SK-N-SH (cell line): ENCODE data around the gene TSKS. TPM values are rescaled to one million over a fixed set of nuclear protein-coding genes. Genes with fewer than 3 reads are reported as not detected.

Experiments
- CTCF ChIA-PET: fragments of 300-600, 350-600 bp; formaldehyde crosslinking; extraction: SDS; loops from one replicate; lab custom pipeline; 2021; lab: Yijun Ruan, JAX
- POLR2A ChIA-PET: fragments of 350-600 bp; sonication (Branson Sonifier 250); formaldehyde crosslinking; extraction: SDS; loops from one replicate; lab custom pipeline; 2020; ENCODE audit warnings: antibody characterized with exemption, inconsistent platforms; lab: Yijun Ruan, JAX
- DNase-seq: peaks from one replicate; pipeline ENCODE4 v3.0.0; 2012
- H2AFZ ChIP-seq: fragments of 200-600 bp; sonication (generic); 2 replicates; pipeline ENCODE4 v1.8.1; 2016; ENCODE audit warnings: antibody characterized with exemption, mild to moderate bottlenecking, low read depth
- H3F3A ChIP-seq: fragments of 200-600 bp; sonication (generic); replicated peaks from 2 replicates; pipeline ENCODE3; 2016; ENCODE audit warnings: antibody characterized with exemption, mild to moderate bottlenecking; ENCODE audit not compliant: insufficient read depth
- H3K27ac ChIP-seq, 2 experiments: fragments of 200-500 bp in 1 of 2; fragments of 200-600 bp in 1 of 2; sonication (Bioruptor generic) in 1 of 2; sonication (generic), shearing (Covaris generic) in 1 of 2; 2 replicates each; pipeline versions ENCODE4 v1.5.1 to v1.6.1; 2014 to 2016; ENCODE audit warnings: low read depth in 2 of 2, inconsistent platforms in 1 of 2, low read length in 1 of 2, mild to moderate bottlenecking in 1 of 2, mixed read lengths in 1 of 2
- H3K27me3 ChIP-seq: fragments of 200-600 bp; sonication (generic), shearing (Covaris generic); 2 replicates; pipeline ENCODE4 v1.6.1; 2016; ENCODE audit warnings: mixed run types; ENCODE audit not compliant: insufficient read depth
- H3K36me3 ChIP-seq, 2 experiments: fragments of 200-500 bp in 1 of 2; fragments of 200-600 bp in 1 of 2; sonication (Bioruptor generic) in 1 of 2; sonication (generic) in 1 of 2; replicated peaks in 1 of 2; 2 replicates each; pipeline versions ENCODE3 to v1.5.1; 2014 to 2016; ENCODE audit warnings: low read length in 1 of 2, mild to moderate bottlenecking in 1 of 2; ENCODE audit not compliant: insufficient read depth in 2 of 2, control insufficient read depth in 1 of 2
- H3K4me1 ChIP-seq, 2 experiments: fragments of 200-500 bp in 1 of 2; fragments of 200-600 bp in 1 of 2; sonication (Bioruptor generic) in 1 of 2; sonication (generic), shearing (Covaris generic) in 1 of 2; 2 replicates each; pipeline versions ENCODE4 v1.5.1 to v1.6.1; 2014 to 2016; ENCODE audit warnings: low read depth in 1 of 2, low read length in 1 of 2, mixed run types in 1 of 2; ENCODE audit not compliant: insufficient read depth in 2 of 2, control insufficient read depth in 1 of 2
- H3K4me2 ChIP-seq: fragments of 200-600 bp; sonication (generic), shearing (Covaris generic); 2 replicates; pipeline ENCODE4 v1.6.1; 2017; ENCODE audit warnings: mixed run types
- H3K4me3 ChIP-seq, 2 experiments: fragments of 200-500 bp in 1 of 2; fragments of 200-600 bp in 1 of 2; sonication (Bioruptor generic) in 1 of 2; sonication (generic), shearing (Covaris generic) in 1 of 2; 2 replicates each; pipeline versions ENCODE4 v1.5.1 to v1.8.1; 2014 to 2016; ENCODE audit warnings: low read depth in 2 of 2, inconsistent platforms in 1 of 2, low read length in 1 of 2, mild to moderate bottlenecking in 1 of 2, mixed read lengths in 1 of 2, moderate library complexity in 1 of 2
- H3K79me2 ChIP-seq: fragments of 200-600 bp; sonication (generic); 2 replicates; pipeline ENCODE4 v1.8.1; 2017; ENCODE audit warnings: mild to moderate bottlenecking; ENCODE audit not compliant: insufficient read depth
- H3K9ac ChIP-seq: fragments of 200-600 bp; sonication (generic); 2 replicates; pipeline ENCODE4 v1.6.1; 2017; ENCODE audit warnings: mixed run types
- H3K9me2 ChIP-seq: fragments of 200-600 bp; sonication (generic); 2 replicates; pipeline ENCODE4 v1.6.1; 2017; ENCODE audit warnings: mixed run types
- H3K9me3 ChIP-seq: fragments of 200-600 bp; sonication (generic); 2 replicates; pipeline ENCODE4 v1.6.1; 2017; ENCODE audit warnings: mixed run types, mild to moderate bottlenecking, moderate library complexity
- H4K20me1 ChIP-seq: fragments of 200-600 bp; sonication (generic); 2 replicates; pipeline ENCODE4 v1.6.1; 2017; ENCODE audit warnings: mild to moderate bottlenecking, mixed run types; ENCODE audit not compliant: insufficient read depth
- CHD2 ChIP-seq: fragments of 150-350 bp; IDR thresholded peaks from 2 replicates; pipeline ENCODE4 v1.6.1; 2018; ENCODE audit warnings: low read length; ENCODE audit not compliant: partially characterized antibody
- ELF1 ChIP-seq: IDR thresholded peaks from 2 replicates; pipeline ENCODE4 v1.4.0; 2012
- EP300 ChIP-seq, 2 experiments: IDR thresholded peaks; 2 replicates each; pipeline versions ENCODE4 v1.4.0 to v1.6.1; 2012; ENCODE audit warnings: borderline replicate concordance in 1 of 2, low read depth in 1 of 2, low read length in 1 of 2
- FOXM1 ChIP-seq: IDR thresholded peaks from 2 replicates; pipeline ENCODE4 v1.4.0; 2012; ENCODE audit warnings: low read depth, mild to moderate bottlenecking
- GABPA ChIP-seq: IDR thresholded peaks from 2 replicates; pipeline ENCODE4 v1.4.0; 2012; ENCODE audit warnings: low read depth, mild to moderate bottlenecking
- IRF3 ChIP-seq: fragments of 150-350 bp; IDR thresholded peaks from 2 replicates; pipeline ENCODE4 v1.6.1; 2016; ENCODE audit warnings: mild to moderate bottlenecking, low read depth, low read length
- JUND ChIP-seq: IDR thresholded peaks from 2 replicates; pipeline ENCODE4 v1.4.0; 2012
- MAX ChIP-seq: IDR thresholded peaks from 2 replicates; pipeline ENCODE4 v1.4.0; 2012; ENCODE audit warnings: low read depth
- POLR2AphosphoS5 ChIP-seq: IDR thresholded peaks from 2 replicates; pipeline ENCODE4 v1.6.1; 2012; ENCODE audit warnings: low read depth, low read length
- RCOR1 ChIP-seq: fragments of 150-350 bp; IDR thresholded peaks from 2 replicates; pipeline ENCODE4 v1.6.1; 2017; ENCODE audit warnings: antibody characterized with exemption, low read length
- SIN3A ChIP-seq: IDR thresholded peaks from 2 replicates; pipeline ENCODE4 v1.6.1; 2012; ENCODE audit warnings: low read depth, mild to moderate bottlenecking, low read length, moderate library complexity, borderline replicate concordance
- TAF1 ChIP-seq: IDR thresholded peaks from 2 replicates; pipeline ENCODE4 v1.6.1; 2012; ENCODE audit warnings: low read depth, mild to moderate bottlenecking, low read length, moderate library complexity, borderline replicate concordance
- TCF12 ChIP-seq: IDR thresholded peaks from 2 replicates; pipeline ENCODE4 v1.4.0; 2012
- TEAD4 ChIP-seq: IDR thresholded peaks from 2 replicates; pipeline ENCODE4 v1.4.0; 2012; ENCODE audit warnings: mild to moderate bottlenecking, borderline replicate concordance; ENCODE audit not compliant: insufficient read depth
- USF1 ChIP-seq: IDR thresholded peaks from 2 replicates; pipeline ENCODE4 v1.4.0; 2012; ENCODE audit warnings: low read depth, borderline replicate concordance
- ZBTB33 ChIP-seq: IDR thresholded peaks from 2 replicates; pipeline ENCODE4 v1.4.0; 2012; ENCODE audit warnings: low read depth, borderline replicate concordance
- WGBS: methylation state at CpG from one replicate; pipeline ENCODE4 v1.1.6; 2017; ENCODE audit warnings: low lambda C conversion rate; 5-methylcytosine and 5-hydroxymethylcytosine counted together
- polyA plus RNA-seq, 3 experiments: library from polyadenylated mRNA; depleted of rRNA; stranded (reverse); fragments of >200 nt; gene quantifications; 2 replicates each; pipeline ENCODE4 v1.2.3, GENCODE V29; 2012

The TSKS gene
- polyA plus RNA-seq, 1 of the 3 experiments (the other 2 are of a cell fraction), result not detected

GRCh38 chr19:49758292-49758691 lies 4.8 kb downstream of the TSKS start:
- DNase-seq, result no peak
- WGBS, result 17% methylated on average over 6 of the region's 7 CpGs

GRCh38 chr19:49755956-49756355 lies 7.2 kb downstream of the TSKS start:
- Histone ChIP-seq H3K4me2 (no peak overlapping the region), H3K27me3 (no peaks in the 10 kb centered on the region), H3F3A (peaks cover 17% of the 10 kb centered on the region), H3K36me3 (no peaks in the 10 kb centered on the region), H3K79me2 (no peaks in the 10 kb centered on the region), H3K4me1 (peaks cover 0 to 6% of the 10 kb centered on the region in 2 experiments; a peak in 1 of 4 replicates), H3K9me3 (0 out of 2 replicates have a peak, but pooled peaks cover 7% of the 10 kb centered on the region), H3K27ac (no peak overlapping the region), H2AFZ (no peak overlapping the region), H3K9me2 (no peaks in the 10 kb centered on the region), H3K4me3 (no peak overlapping the region), H4K20me1 (no peaks in the 10 kb centered on the region), H3K9ac (no peak overlapping the region)
- TF ChIP-seq TEAD4 (no peak), ELF1 (no peak), EP300 (IDR thresholded peaks at IDR 0.05; ENCODE audit: borderline replicate concordance in 1 of 2, low read depth in 1 of 2, low read length in 1 of 2) (no peak), POLR2AphosphoS5 (no peak), CHD2 (no peak), ZBTB33 (no peak), GABPA (no peak), MAX (no peak), FOXM1 (no peak), SIN3A (no peak), TAF1 (no peak), IRF3 (no peak), RCOR1 (no peak), USF1 (no peak)
- CTCF ChIA-PET, result interaction anchor here (0.5 kb wide), 1 partner anchor 10 kb away, joined by 3 read pairs; no protein-coding TSS in a partner anchor
- POLR2A ChIA-PET, result no interaction called here
- WGBS, result 70% methylated on average over 3 of the region's 3 CpGs
- DNase-seq, result no peak

More at GRCh38 chr19:49758292-49758691, 4.8 kb downstream of the TSKS start:
- no peak overlapping the region; the same call in 1 of the 2 replicates for H3K9ac ChIP-seq
- H3K27ac ChIP-seq, result peak overlapping the region in 1 of 2 experiments; percentile 13; a peak in 2 of 4 replicates
- no peak overlapping the region for H3K4me3 ChIP-seq
- ChIA-PET POLR2A (no interaction called here), CTCF (no interaction called here)
- peak overlapping the region; percentile 89 for H2AFZ ChIP-seq
- H3F3A ChIP-seq, result peaks cover 17% of the 10 kb centered on the region
- no peaks in the 10 kb centered on the region for H3K9me2 ChIP-seq
- H3K4me2 ChIP-seq, result no peak overlapping the region
- no peaks in the 10 kb centered on the region for H3K27me3 ChIP-seq
- no peaks in the 10 kb centered on the region for H3K36me3 ChIP-seq
- H3K79me2 ChIP-seq, result no peaks in the 10 kb centered on the region
- H4K20me1 ChIP-seq, result no peaks in the 10 kb centered on the region
- 0 out of 2 replicates have a peak, but pooled peaks cover 7% of the 10 kb centered on the region for H3K9me3 ChIP-seq
- TF ChIP-seq RCOR1 (no peak), USF1 (no peak), TCF12 (no peak), JUND (no peak)
- peaks cover 0 to 6% of the 10 kb centered on the region in 2 experiments; a peak in 1 of 4 replicates for H3K4me1 ChIP-seq
